H1 (cell line): Measurements from ENCODE around the gene CMSS1. TPM values are rescaled to one million over a fixed set of nuclear protein-coding genes. Genes with fewer than 3 reads are reported as not detected.

Source experiments
- CTCF ChIA-PET: fragments of 300-600 bp; sonication (Branson Sonifier 250); formaldehyde crosslinking; loops from one replicate; lab custom pipeline; 2021; ENCODE audit not compliant: partially characterized antibody; lab: Charles Lee
- POLR2A ChIA-PET: fragments of 300-600 bp; sonication (Branson Sonifier 250); formaldehyde crosslinking; loops from one replicate; lab custom pipeline; 2021; ENCODE audit warnings: inconsistent platforms; ENCODE audit not compliant: partially characterized antibody; lab: Charles Lee
- DNase-seq, 2 experiments: peaks; one replicate each; pipeline versions ENCODE4 v3.0.0 to v3.0.0-alpha.2; 2010 to 2022; ENCODE audit warnings: low spot score in 2 of 2, low read depth in 1 of 2, mixed read lengths in 1 of 2
- FAIRE-seq: peaks from 2 replicates; lab custom pipeline; 2011; peaks lifted over from hg19 to GRCh38; lab: Jason Lieb, UNC
- H2AFZ ChIP-seq: 2 replicates; pipeline ENCODE4 v1.8.1; 2012; ENCODE audit warnings: low read length, inconsistent platforms
- H2AK5ac ChIP-seq: 2 replicates; pipeline ENCODE4 v1.6.1; 2013; ENCODE audit warnings: low read depth, low read length
- H2BK120ac ChIP-seq: replicated peaks from 2 replicates; pipeline ENCODE3; 2013; ENCODE audit warnings: low read depth, low read length, inconsistent platforms
- H2BK12ac ChIP-seq: 2 replicates; pipeline ENCODE4 v1.6.1; 2013; ENCODE audit warnings: low read depth, low read length
- H2BK15ac ChIP-seq: 2 replicates; pipeline ENCODE4 v1.6.1; 2013; ENCODE audit warnings: low read length
- H2BK20ac ChIP-seq: 2 replicates; pipeline ENCODE4 v1.6.1; 2013; ENCODE audit warnings: low read length
- H2BK5ac ChIP-seq: 2 replicates; pipeline ENCODE4 v1.6.1; 2013; ENCODE audit warnings: low read depth, low read length
- H3K14ac ChIP-seq: 2 replicates; pipeline ENCODE4 v1.6.1; 2013; ENCODE audit warnings: inconsistent platforms; ENCODE audit not compliant: insufficient read length
- H3K18ac ChIP-seq: 2 replicates; pipeline ENCODE4 v1.6.1; 2013; ENCODE audit warnings: low read length; ENCODE audit errors: extremely low read depth
- H3K23ac ChIP-seq: 2 replicates; pipeline ENCODE4 v1.6.1; 2013; ENCODE audit warnings: inconsistent platforms; ENCODE audit not compliant: insufficient read length
- H3K23me2 ChIP-seq: 2 replicates; pipeline ENCODE4 v1.6.1; 2013; ENCODE audit warnings: low read depth, low read length
- H3K27ac ChIP-seq: 2 replicates; pipeline ENCODE4 v1.6.1; 2011; ENCODE audit warnings: low read depth, low read length, inconsistent platforms
- H3K27me3 ChIP-seq, 4 experiments: replicated peaks in 1 of 4; 1 replicate in 1 of 4; 2 replicates in 3 of 4; pipeline versions ENCODE4 v1.6.1 to v1.8.1; 2011 to 2013; ENCODE audit warnings: low read length in 3 of 4, mild to moderate bottlenecking in 3 of 4, inconsistent platforms in 2 of 4, mixed read lengths in 2 of 4, moderate library complexity in 1 of 4; ENCODE audit not compliant: control insufficient read depth in 3 of 4, insufficient read depth in 3 of 4; ENCODE audit errors: extremely low read depth in 1 of 4
- H3K36me3 ChIP-seq, 4 experiments: 2 replicates each; pipeline versions ENCODE4 v1.6.1 to v1.8.1; 2011 to 2013; ENCODE audit warnings: mild to moderate bottlenecking in 4 of 4, low read length in 3 of 4, moderate library complexity in 2 of 4, control low read depth in 1 of 4, inconsistent platforms in 1 of 4; ENCODE audit not compliant: insufficient read depth in 4 of 4, control insufficient read depth in 2 of 4
- H3K4ac ChIP-seq: replicated peaks from 2 replicates; pipeline ENCODE3; 2013; ENCODE audit warnings: low read length, low read depth, mixed read lengths, inconsistent platforms; ENCODE audit not compliant: insufficient read length
- H3K4me1 ChIP-seq, 4 experiments: replicated peaks in 1 of 4; 1 replicate in 1 of 4; 2 replicates in 3 of 4; pipeline versions ENCODE4 v1.6.1 to v1.8.1; 2011 to 2013; ENCODE audit warnings: low read length in 3 of 4, inconsistent platforms in 2 of 4, mixed read lengths in 1 of 4; ENCODE audit not compliant: insufficient read depth in 4 of 4, control insufficient read depth in 3 of 4
- H3K4me2 ChIP-seq, 2 experiments: 2 replicates each; pipeline versions ENCODE4 v1.6.1 to v1.8.1; 2011 to 2013; ENCODE audit warnings: low read depth in 2 of 2, low read length in 2 of 2, control low read depth in 1 of 2, inconsistent platforms in 1 of 2, mild to moderate bottlenecking in 1 of 2; ENCODE audit not compliant: insufficient read depth in 1 of 2
- H3K4me3 ChIP-seq, 4 experiments: fragments of 200-600, 300-600 bp in 1 of 4; sonication (generic), shearing (Covaris generic), sonication (Bioruptor Twin) in 1 of 4; 2 replicates each; pipeline versions ENCODE4 v1.5.1 to v1.8.1; 2011 to 2016; ENCODE audit warnings: low read length in 4 of 4, low read depth in 3 of 4, control low read depth in 2 of 4, inconsistent platforms in 2 of 4, mild to moderate bottlenecking in 2 of 4, mixed read lengths in 1 of 4, moderate library complexity in 1 of 4; ENCODE audit not compliant: insufficient read depth in 2 of 4; ENCODE audit errors: extremely low read depth in 1 of 4
- H3K56ac ChIP-seq: replicated peaks from 2 replicates; pipeline ENCODE3; 2013; ENCODE audit warnings: low read depth, mild to moderate bottlenecking, mixed read lengths, low read length, inconsistent platforms; ENCODE audit not compliant: insufficient read length
- H3K79me1 ChIP-seq: 2 replicates; pipeline ENCODE4 v1.6.1; 2013; ENCODE audit warnings: low read depth, low read length, control low read depth
- H3K79me2 ChIP-seq, 2 experiments: 2 replicates each; pipeline versions ENCODE4 v1.6.1 to v1.8.1; 2012 to 2013; ENCODE audit warnings: low read length in 2 of 2, mild to moderate bottlenecking in 2 of 2, inconsistent platforms in 1 of 2; ENCODE audit not compliant: insufficient read depth in 2 of 2, control insufficient read depth in 1 of 2
- H3K9ac ChIP-seq, 4 experiments: replicated peaks in 1 of 4; 1 replicate in 1 of 4; 2 replicates in 3 of 4; pipeline versions ENCODE4 v1.6.1 to v1.8.1; 2011 to 2013; ENCODE audit warnings: low read depth in 3 of 4, low read length in 3 of 4, control low read depth in 2 of 4, mild to moderate bottlenecking in 2 of 4, moderate library complexity in 2 of 4, inconsistent platforms in 1 of 4; ENCODE audit errors: extremely low read depth in 1 of 4
- H3K9me3 ChIP-seq, 2 experiments: 2 replicates each; pipeline versions ENCODE4 v1.6.1 to v1.8.1; 2012 to 2013; ENCODE audit warnings: mild to moderate bottlenecking in 2 of 2, moderate library complexity in 2 of 2, control low read depth in 1 of 2, inconsistent platforms in 1 of 2, low read depth in 1 of 2, low read length in 1 of 2, mixed read lengths in 1 of 2; ENCODE audit not compliant: insufficient read depth in 2 of 2
- H4K20me1 ChIP-seq, 2 experiments: replicated peaks in 1 of 2; 2 replicates each; pipeline versions ENCODE3 to v1.8.1; 2011 to 2013; ENCODE audit warnings: inconsistent platforms in 2 of 2, low read length in 2 of 2, mild to moderate bottlenecking in 1 of 2; ENCODE audit not compliant: insufficient read depth in 2 of 2, control insufficient read depth in 1 of 2
- H4K5ac ChIP-seq: 2 replicates; pipeline ENCODE4 v1.6.1; 2013; ENCODE audit warnings: low read length, low read depth, mixed read lengths, inconsistent platforms; ENCODE audit not compliant: insufficient read length
- H4K8ac ChIP-seq: 2 replicates; pipeline ENCODE4 v1.8.0; 2013; ENCODE audit warnings: mild to moderate bottlenecking, moderate library complexity, low read length, inconsistent platforms; ENCODE audit not compliant: insufficient read depth; ENCODE audit errors: extremely low read depth
- H4K91ac ChIP-seq: replicated peaks from 2 replicates; pipeline ENCODE3; 2013; ENCODE audit warnings: low read length, mixed read lengths, inconsistent platforms; ENCODE audit not compliant: insufficient read length
- CEBPB ChIP-seq: IDR thresholded peaks from 2 replicates; pipeline ENCODE4 v1.6.1; 2012; ENCODE audit warnings: low read depth, low read length
- CTBP2 ChIP-seq: IDR thresholded peaks from 2 replicates; pipeline ENCODE4 v1.7.0; 2011; ENCODE audit warnings: borderline replicate concordance, mild to moderate bottlenecking, moderate library complexity, mixed read lengths, low read length; ENCODE audit not compliant: insufficient read depth, insufficient read length
- EP300 ChIP-seq, 2 experiments: IDR thresholded peaks; 1 replicate in 1 of 2; 2 replicates in 1 of 2; pipeline ENCODE4 v1.6.1; 2011 to 2012; ENCODE audit warnings: low read depth in 2 of 2, low read length in 2 of 2, mild to moderate bottlenecking in 2 of 2, borderline replicate concordance in 1 of 2, inconsistent platforms in 1 of 2, moderate library complexity in 1 of 2
- FOSL1 ChIP-seq: IDR thresholded peaks from 2 replicates; pipeline ENCODE4 v1.6.1; 2011; ENCODE audit warnings: mild to moderate bottlenecking, low read depth, low read length, moderate library complexity; ENCODE audit not compliant: insufficient read depth
- MAFK ChIP-seq: IDR thresholded peaks from 2 replicates; pipeline ENCODE4 v1.6.1; 2012; ENCODE audit warnings: low read depth, mild to moderate bottlenecking, improper control_type of control experiment, low read length
- NANOG ChIP-seq: IDR thresholded peaks from 2 replicates; pipeline ENCODE4 v1.6.1; 2011; ENCODE audit warnings: low read length, low read depth, mild to moderate bottlenecking, inconsistent platforms; ENCODE audit not compliant: insufficient read depth, poor library complexity, severe bottlenecking
- SIN3A ChIP-seq, 2 experiments: IDR thresholded peaks in 1 of 2; conservative IDR thresholded peaks in 1 of 2; 2 replicates each; pipeline ENCODE4 v1.6.1; 2011 to 2012; ENCODE audit warnings: low read length in 2 of 2, improper control_type of control experiment in 1 of 2, low read depth in 1 of 2, mild to moderate bottlenecking in 1 of 2
- SP4 ChIP-seq: IDR thresholded peaks from 2 replicates; pipeline ENCODE4 v1.6.1; 2012; ENCODE audit warnings: low read length, inconsistent platforms
- TBP ChIP-seq: IDR thresholded peaks from 2 replicates; pipeline ENCODE4 v1.6.1; 2011; ENCODE audit warnings: low read depth, low read length, improper control_type of control experiment
- WGBS, 2 experiments: shearing (Covaris generic) in 1 of 2; methylation state at CpG; one replicate each; pipeline versions ENCODE4 v1.1.6 to v1.1.7; 2013 to 2015; ENCODE audit warnings: low lambda C conversion rate in 2 of 2, mixed read lengths in 2 of 2, inconsistent platforms in 1 of 2, low coverage in 1 of 2, missing lambda C conversion rate in 1 of 2; ENCODE audit not compliant: insufficient replicate concordance in 2 of 2, insufficient coverage in 1 of 2, insufficient read length in 1 of 2; ENCODE audit errors: extremely low coverage in 1 of 2, missing lambda C conversion rate in 1 of 2; 5-methylcytosine and 5-hydroxymethylcytosine counted together
- polyA plus RNA-seq, 7 experiments: library from polyadenylated mRNA; depleted of rRNA in 3 of 7; stranded (reverse) in 5 of 7; unstranded in 2 of 7; fragments of >200 nt in 5 of 7; fragments of 200-250 nt in 2 of 7; gene quantifications; 1 replicate in 5 of 7; 2 replicates in 1 of 7; 4 replicates in 1 of 7; pipeline versions ENCODE4 v1.2.1 to v1.2.3, GENCODE V29; 2011 to 2013; ENCODE audit warnings: missing spikeins in 2 of 7, mixed read lengths in 2 of 7
- total RNA-seq: library from RNA; stranded (reverse); fragmentation: NEBNext Ultra II Directional; extraction: Animal tissue kit (Norgen Biotek cat#: 25700); gene quantifications from 2 replicates; pipeline ENCODE4 v1.2.1, GENCODE V29; 2021

Gene CMSS1
- total and polyA plus RNA-seq, 2 of the 8 experiments (the other 6 are each of a cell fraction or from before 2014, with no cell fraction given) = 15.2 to 75.1 TPM

DNA sequence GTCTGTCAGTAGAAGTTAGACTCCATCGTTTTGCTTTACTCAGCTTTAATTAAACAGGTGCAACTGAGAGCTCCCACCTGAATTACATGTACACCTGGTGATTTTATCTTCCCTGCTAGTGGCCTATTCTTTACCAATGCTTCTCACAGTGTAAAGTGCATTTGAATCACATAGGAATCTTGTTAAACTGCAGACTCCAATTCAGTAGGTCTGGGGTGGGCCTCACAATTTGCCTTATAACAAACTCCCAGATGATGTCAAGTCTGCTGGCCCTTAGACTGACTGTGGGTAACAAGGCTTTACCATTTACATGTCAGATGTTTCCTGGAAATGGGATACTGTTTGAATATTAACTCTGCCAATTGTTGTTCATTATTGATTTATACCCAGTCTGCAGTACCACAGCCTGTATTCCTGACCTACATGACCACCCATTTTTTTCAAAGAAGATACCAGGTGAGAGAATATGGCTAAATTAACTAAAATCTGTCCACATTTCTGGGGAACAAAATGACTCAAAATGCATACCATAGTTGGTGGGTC lies 37.2 kb downstream of the CMSS1 start:
- H3K27ac ChIP-seq = no peak overlapping the region
- no peak for TF ChIP-seq SIN3A (conservative IDR thresholded peaks at IDR 0.05 in 1 of 2, IDR thresholded peaks at IDR 0.05 in 1 of 2; ENCODE audit: low read depth in 1 of 2, low read length in 2 of 2)
- no peak for TF ChIP-seq CEBPB
- no peak for TF ChIP-seq FOSL1
- no peak for TF ChIP-seq EP300 (IDR thresholded peaks at IDR 0.05; ENCODE audit: borderline replicate concordance in 1 of 2, low read depth in 2 of 2, low read length in 2 of 2)
- TF ChIP-seq MAFK = no peak
- no peak for TF ChIP-seq TBP
- TF ChIP-seq CTBP2 = no peak
- no peak for TF ChIP-seq NANOG
- no peak for TF ChIP-seq SP4
- H3K23ac ChIP-seq = no peak overlapping the region
- ChIA-PET POLR2A (interaction anchor here (1.5 kb wide), 1 partner anchor 10 kb away, joined by 3 read pairs; no protein-coding TSS in a partner anchor), CTCF (interaction anchor here (0.8 to 1.7 kb wide), 5 partner anchors 11 to 401 kb away, joined by 3 to 7 read pairs (median 3); no protein-coding TSS in a partner anchor)
- H2BK120ac ChIP-seq = no peak overlapping the region
- no peak overlapping the region for H2AK5ac ChIP-seq
- peaks cover 4% of the 10 kb centered on the region for H3K79me1 ChIP-seq
- H3K56ac ChIP-seq = no peak overlapping the region
- H2BK15ac ChIP-seq = no peak overlapping the region
- H4K91ac ChIP-seq = no peak overlapping the region
- no peak overlapping the region for H3K18ac ChIP-seq
- no peaks in the 10 kb centered on the region for H3K23me2 ChIP-seq
- no peaks in the 10 kb centered on the region for H3K27me3 ChIP-seq
- 71% methylated on average over 1 of the region's 1 CpG; no CpG with 5 or more reads in 1 of the 2 experiments for WGBS, 2 experiments
- no peaks in the 10 kb centered on the region for H3K36me3 ChIP-seq
- no peak overlapping the region for H3K14ac ChIP-seq
- no peak overlapping the region for H4K8ac ChIP-seq
- H4K20me1 ChIP-seq = peaks cover 2% of the 10 kb centered on the region in 2 experiments
- no peak overlapping the region for H2BK5ac ChIP-seq
- H3K4me1 ChIP-seq = peaks cover 2 to 8% (median 6%) of the 10 kb centered on the region in 4 experiments; a peak in 4 of 7 replicates
- no peak overlapping the region for H3K4me3 ChIP-seq
- peak overlapping the region in 1 of 2 experiments; percentile 14; a peak in 3 of 4 replicates for H3K4me2 ChIP-seq
- H3K9me3 ChIP-seq = no peaks in the 10 kb centered on the region
- no peak overlapping the region for H2BK20ac ChIP-seq
- no peak overlapping the region for H2AFZ ChIP-seq
- no peak overlapping the region for H2BK12ac ChIP-seq
- no peak overlapping the region for H3K4ac ChIP-seq
- 0 out of 7 replicates have a peak overlapping the region, but pooled peaks of 1 of the 4 experiments have one; percentile 4 for H3K9ac ChIP-seq
- H4K5ac ChIP-seq = no peak overlapping the region
- DNase-seq (no peak), FAIRE-seq (no peak)
- peaks cover 0 to 20% of the 10 kb centered on the region in 2 experiments; a peak in 2 of 4 replicates for H3K79me2 ChIP-seq
